Endothelial cell of umbilical vein (primary cell): ENCODE results near the gene EML6. TPM values are rescaled to one million over a fixed set of nuclear protein-coding genes. Genes with fewer than 3 reads are reported as not detected.

Experiments used
- BruUV-seq: library from RNA; stranded (reverse); fragments of 400-500 nt; replicated peaks from 2 replicates; lab custom pipeline; 2021; lab: Mats Ljungman, UMichigan
- CTCF ChIA-PET: fragments of 300-600, 350-600 bp; sonication (Branson Sonifier 250); formaldehyde crosslinking; loops from one replicate; lab custom pipeline; 2021; ENCODE audit warnings: antibody characterized with exemption, inconsistent platforms; lab: Charles Lee
- POLR2A ChIA-PET: fragments of 300-600, 350-600 bp; sonication (Branson Sonifier 250); formaldehyde crosslinking; loops from one replicate; lab custom pipeline; 2021; ENCODE audit warnings: antibody characterized with exemption, inconsistent platforms; lab: Charles Lee
- DNase-seq: peaks from one replicate; pipeline ENCODE4 v3.0.0-alpha.2; 2011; ENCODE audit warnings: low read depth, low spot score
- FAIRE-seq: peaks from 2 replicates; lab custom pipeline; 2011; peaks lifted over from hg19 to GRCh38; lab: Jason Lieb, UNC
- H2AFZ ChIP-seq: 2 replicates; pipeline ENCODE4 v1.6.0; 2012; ENCODE audit warnings: low read depth, low read length, control low read depth, inconsistent platforms
- H3K27ac ChIP-seq: 2 replicates; pipeline ENCODE4 v1.5.1; 2011; ENCODE audit warnings: low read depth, mild to moderate bottlenecking, control low read depth, low read length, moderate library complexity; ENCODE audit not compliant: insufficient read depth
- H3K27me3 ChIP-seq, 2 experiments: 2 replicates each; pipeline versions ENCODE4 v1.6.0 to v1.6.1; 2011; ENCODE audit warnings: low read length in 2 of 2, mixed read lengths in 1 of 2; ENCODE audit not compliant: control insufficient read depth in 2 of 2, insufficient read depth in 2 of 2
- H3K36me3 ChIP-seq, 2 experiments: 2 replicates in 1 of 2; 3 replicates in 1 of 2; pipeline ENCODE4 v1.5.1; 2011; ENCODE audit warnings: low read length in 2 of 2, mild to moderate bottlenecking in 1 of 2, moderate library complexity in 1 of 2; ENCODE audit not compliant: control insufficient read depth in 2 of 2, insufficient read depth in 2 of 2; ENCODE audit errors: extremely low read depth in 1 of 2
- H3K4me1 ChIP-seq: 3 replicates; pipeline ENCODE4 v1.5.1; 2011; ENCODE audit warnings: mild to moderate bottlenecking, low read length; ENCODE audit not compliant: control insufficient read depth, insufficient read depth; ENCODE audit errors: extremely low read depth
- H3K4me2 ChIP-seq: 2 replicates; pipeline ENCODE4 v1.6.1; 2011; ENCODE audit warnings: low read length, control low read depth, mixed read lengths; ENCODE audit not compliant: insufficient read depth
- H3K4me3 ChIP-seq, 3 experiments: fragments of 200-600 bp in 1 of 3; sonication (generic), shearing (Covaris generic) in 1 of 3; replicated peaks in 1 of 3; 2 replicates each; pipeline ENCODE4 v1.5.1; 2011 to 2016; ENCODE audit warnings: control low read depth in 3 of 3, low read length in 3 of 3, mild to moderate bottlenecking in 2 of 3, inconsistent platforms in 1 of 3, low read depth in 1 of 3, moderate library complexity in 1 of 3; ENCODE audit not compliant: insufficient read depth in 1 of 3
- H3K79me2 ChIP-seq: 2 replicates; pipeline ENCODE4 v1.6.0; 2012; ENCODE audit warnings: low read length, inconsistent platforms; ENCODE audit not compliant: control insufficient read depth, insufficient read depth
- H3K9ac ChIP-seq: replicated peaks from 2 replicates; pipeline ENCODE3; 2011; ENCODE audit warnings: low read length, control low read depth; ENCODE audit not compliant: insufficient read depth; ENCODE audit errors: extremely low read depth
- H3K9me1 ChIP-seq: replicated peaks from 3 replicates; pipeline ENCODE4 v1.6.0; 2011; ENCODE audit warnings: mild to moderate bottlenecking, low read length; ENCODE audit not compliant: control insufficient read depth, insufficient read depth; ENCODE audit errors: extremely low read depth
- H3K9me3 ChIP-seq: replicated peaks from 2 replicates; pipeline ENCODE4 v1.5.1; 2012; ENCODE audit warnings: low read length, inconsistent platforms; ENCODE audit not compliant: control insufficient read depth, insufficient read depth
- H4K20me1 ChIP-seq: replicated peaks from 2 replicates; pipeline ENCODE3; 2011; ENCODE audit warnings: mild to moderate bottlenecking, low read length; ENCODE audit not compliant: control insufficient read depth, insufficient read depth; ENCODE audit errors: extremely low read depth
- EZH2 ChIP-seq: IDR thresholded peaks from 2 replicates; pipeline ENCODE4 v1.6.1; 2012; ENCODE audit warnings: borderline replicate concordance, low read depth, mild to moderate bottlenecking, moderate library complexity, low read length, inconsistent platforms; ENCODE audit not compliant: severe bottlenecking
- MYC ChIP-seq: IDR thresholded peaks from one replicate; pipeline ENCODE4 v1.6.1; 2011; ENCODE audit warnings: mild to moderate bottlenecking, low read depth, low read length
- POLR2A ChIP-seq: IDR thresholded peaks from 2 replicates; pipeline ENCODE4 v1.6.1; 2012; ENCODE audit warnings: low read depth, mild to moderate bottlenecking, control low read depth, low read length
- POLR2AphosphoS5 ChIP-seq: IDR thresholded peaks from 2 replicates; pipeline ENCODE4 v1.6.1; 2012; ENCODE audit warnings: low read depth, mild to moderate bottlenecking, control low read depth, low read length, moderate library complexity; ENCODE audit not compliant: insufficient read depth
- dilution Hi-C: fragments of 300-500 bp; cut with MboI; formaldehyde crosslinking; loops from one replicate; pipeline ENCODE4 v1.15.0; 2019; ENCODE audit warnings: low sequenced_read_pairs; ENCODE audit not compliant: extremely low pct_ligation_motif_present
- intact Hi-C: fragments of 100-400 bp; cut with micrococcal nuclease; formaldehyde crosslinking; loops from one replicate; pipeline ENCODE4 v1.10.0; 2022
- polyA plus RNA-seq, 4 experiments: library from polyadenylated mRNA; depleted of rRNA in 3 of 4; stranded (reverse) in 3 of 4; unstranded in 1 of 4; fragments of >200 nt; gene quantifications; 2 replicates each; pipeline versions ENCODE4 v1.2.1 to v1.2.3, GENCODE V29; 2011 to 2012; ENCODE audit warnings: missing spikeins in 1 of 4
- total RNA-seq: library from RNA; stranded (reverse); gene quantifications from 2 replicates; pipeline ENCODE4 v1.2.3, GENCODE V29; 2021
- TF ChIP-seq, protein P1 (sequence below): IDR thresholded peaks from 2 replicates; pipeline ENCODE4 v1.6.1; 2011; ENCODE audit not compliant: insufficient read depth, insufficient read length
- TF ChIP-seq, protein P2 (sequence below), 2 donors: IDR thresholded peaks; 1 replicate in 1 of 2; 2 replicates in 1 of 2; pipeline ENCODE4 v1.5.1; 2011; ENCODE audit warnings: low read length in 2 of 2, mild to moderate bottlenecking in 2 of 2, moderate library complexity in 2 of 2, control low read depth in 1 of 2, inconsistent platforms in 1 of 2, low read depth in 1 of 2; ENCODE audit not compliant: insufficient read depth in 1 of 2; ENCODE audit errors: extremely low read depth in 1 of 2

Gene EML6
- total and polyA plus RNA-seq, 2 donors (not counting 3 experiments of a cell fraction or from before 2014, with no cell fraction given): 0.79 to 2.1 TPM

DNA sequence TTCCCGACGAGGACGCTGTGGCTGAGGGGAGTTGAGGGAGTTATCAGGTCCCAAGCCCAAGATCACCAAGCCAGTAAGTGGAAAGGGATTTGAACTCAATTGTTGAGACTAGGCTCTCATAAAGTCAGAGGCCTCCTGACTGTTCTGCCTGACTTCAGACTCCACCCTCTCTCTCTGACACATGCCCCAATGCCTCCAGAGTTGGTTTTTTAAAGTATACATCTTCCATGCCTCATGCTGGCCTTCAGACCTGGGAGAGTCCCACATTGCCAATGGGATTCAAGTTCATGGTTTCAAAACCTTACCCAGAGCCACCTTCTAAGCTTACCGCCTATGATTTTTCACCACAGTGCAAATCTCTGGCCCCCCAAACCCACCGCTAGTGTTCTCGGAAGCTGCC is 226.0 kb downstream of the EML6 start:
- intact Hi-C loops: no loop called here
- ChIA-PET POLR2A (no interaction called here), CTCF (no interaction called here)
- H3K4me3 ChIP-seq: no peak overlapping the region
- BruUV-seq: no TSS peak
- H3K4me1 ChIP-seq: peaks cover 10% of the 10 kb centered on the region
- no peaks in the 10 kb centered on the region for H3K9me3 ChIP-seq
- H4K20me1 ChIP-seq: no peaks in the 10 kb centered on the region
- dilution Hi-C loops: no loop called here
- no peak overlapping the region for H3K4me2 ChIP-seq
- no peaks in the 10 kb centered on the region for H3K9me1 ChIP-seq
- no peak overlapping the region for H3K27ac ChIP-seq
- DNase-seq (no peak), FAIRE-seq (no peak)
- H3K36me3 ChIP-seq: no peaks in the 10 kb centered on the region
- H2AFZ ChIP-seq: no peak overlapping the region
- H3K79me2 ChIP-seq: no peaks in the 10 kb centered on the region
- TF ChIP-seq, protein P1, sequence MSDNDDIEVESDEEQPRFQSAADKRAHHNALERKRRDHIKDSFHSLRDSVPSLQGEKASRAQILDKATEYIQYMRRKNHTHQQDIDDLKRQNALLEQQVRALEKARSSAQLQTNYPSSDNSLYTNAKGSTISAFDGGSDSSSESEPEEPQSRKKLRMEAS: no peak
- TF ChIP-seq POLR2AphosphoS5: no peak
- TF ChIP-seq, protein P2, sequence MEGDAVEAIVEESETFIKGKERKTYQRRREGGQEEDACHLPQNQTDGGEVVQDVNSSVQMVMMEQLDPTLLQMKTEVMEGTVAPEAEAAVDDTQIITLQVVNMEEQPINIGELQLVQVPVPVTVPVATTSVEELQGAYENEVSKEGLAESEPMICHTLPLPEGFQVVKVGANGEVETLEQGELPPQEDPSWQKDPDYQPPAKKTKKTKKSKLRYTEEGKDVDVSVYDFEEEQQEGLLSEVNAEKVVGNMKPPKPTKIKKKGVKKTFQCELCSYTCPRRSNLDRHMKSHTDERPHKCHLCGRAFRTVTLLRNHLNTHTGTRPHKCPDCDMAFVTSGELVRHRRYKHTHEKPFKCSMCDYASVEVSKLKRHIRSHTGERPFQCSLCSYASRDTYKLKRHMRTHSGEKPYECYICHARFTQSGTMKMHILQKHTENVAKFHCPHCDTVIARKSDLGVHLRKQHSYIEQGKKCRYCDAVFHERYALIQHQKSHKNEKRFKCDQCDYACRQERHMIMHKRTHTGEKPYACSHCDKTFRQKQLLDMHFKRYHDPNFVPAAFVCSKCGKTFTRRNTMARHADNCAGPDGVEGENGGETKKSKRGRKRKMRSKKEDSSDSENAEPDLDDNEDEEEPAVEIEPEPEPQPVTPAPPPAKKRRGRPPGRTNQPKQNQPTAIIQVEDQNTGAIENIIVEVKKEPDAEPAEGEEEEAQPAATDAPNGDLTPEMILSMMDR (IDR thresholded peaks at IDR 0.05; ENCODE audit: extremely low read depth in 1 of 2, insufficient read depth in 1 of 2, low read depth in 1 of 2, low read length in 2 of 2): no peak
- H3K9ac ChIP-seq: no peak overlapping the region
- peaks cover 2 to 3% of the 10 kb centered on the region in 2 experiments for H3K27me3 ChIP-seq

DNA sequence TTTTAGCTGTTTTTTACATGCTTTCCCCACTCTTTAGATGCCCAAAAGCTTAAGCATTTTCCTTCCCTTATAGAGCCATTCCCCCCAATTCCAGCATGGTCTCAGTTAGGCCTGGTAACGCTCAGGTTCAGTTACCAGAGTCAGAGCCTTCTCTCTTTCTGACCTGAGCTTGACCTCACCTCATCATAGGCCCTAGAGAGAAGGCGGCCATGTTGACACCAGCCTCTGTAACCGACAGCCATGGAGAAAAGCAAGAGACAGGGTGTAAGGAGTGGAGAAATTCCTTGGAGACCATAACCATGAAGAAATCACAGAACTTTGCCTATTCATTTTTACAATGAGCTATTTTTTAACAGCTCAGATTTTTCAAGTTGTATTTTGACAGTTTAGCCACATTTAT is 227.3 kb downstream of the EML6 start:
- H3K9me3 ChIP-seq: no peaks in the 10 kb centered on the region
- no peaks in the 10 kb centered on the region for H3K36me3 ChIP-seq
- H3K4me1 ChIP-seq: peaks cover 10% of the 10 kb centered on the region
- no peaks in the 10 kb centered on the region for H3K79me2 ChIP-seq
- H3K27me3 ChIP-seq: peaks cover 2 to 3% of the 10 kb centered on the region in 2 experiments
- ChIA-PET POLR2A (no interaction called here), CTCF (interaction anchor here (0.7 to 0.8 kb wide), 2 partner anchors 9 to 51 kb away, joined by 4 to 5 read pairs; no protein-coding TSS in a partner anchor)
- H4K20me1 ChIP-seq: no peaks in the 10 kb centered on the region
- TF ChIP-seq POLR2AphosphoS5 (no peak), EZH2 (no peak), MYC (no peak), POLR2A (no peak)
- TF ChIP-seq, protein P2 (IDR thresholded peaks at IDR 0.05; ENCODE audit: extremely low read depth in 1 of 2, insufficient read depth in 1 of 2, low read depth in 1 of 2, low read length in 2 of 2): no peak
- no peaks in the 10 kb centered on the region for H3K9me1 ChIP-seq
- H2AFZ ChIP-seq: no peak overlapping the region
- no peak overlapping the region for H3K4me2 ChIP-seq
- intact Hi-C loops: no loop called here
- no peak overlapping the region for H3K9ac ChIP-seq
- H3K27ac ChIP-seq: no peak overlapping the region
- FAIRE-seq (no peak), DNase-seq (no peak)
- dilution Hi-C loops: no loop called here
- H3K4me3 ChIP-seq: no peak overlapping the region
- BruUV-seq: no TSS peak
